Kidney epithelial cell (primary cell): ENCODE measurements around the gene NUP155. TPM values are rescaled to one million over a fixed set of nuclear protein-coding genes. Genes with fewer than 3 reads are reported as not detected.
"Not testable (repeated sequence)": the region's sequence is repeated elsewhere in the genome, so short reads cannot be mapped to it uniquely, and the experiment has no call there.

Source experiments
- DNase-seq: peaks from one replicate; pipeline ENCODE4 v3.0.0-alpha.2; 2010; ENCODE audit warnings: low read depth
- H3K27me3 ChIP-seq: 2 replicates; pipeline ENCODE4 v1.6.0; 2011; ENCODE audit warnings: low read length; ENCODE audit not compliant: control insufficient read depth, insufficient read depth
- H3K36me3 ChIP-seq: 2 replicates; pipeline ENCODE4 v1.5.1; 2011; ENCODE audit warnings: low read length; ENCODE audit not compliant: control insufficient read depth, insufficient read depth
- H3K4me3 ChIP-seq: 2 replicates; pipeline ENCODE4 v1.5.1; 2011; ENCODE audit warnings: low read depth, mild to moderate bottlenecking, control low read depth, low read length
- total RNA-seq: library from RNA; depleted of rRNA; stranded (reverse); fragments of >200 nt; gene quantifications from 2 replicates; pipeline ENCODE4 v1.2.3, GENCODE V29; 2015
- TF ChIP-seq, protein P1 (sequence below): IDR thresholded peaks from 2 replicates; pipeline ENCODE4 v1.5.1; 2011; ENCODE audit warnings: mild to moderate bottlenecking, moderate library complexity, low read length, control low read depth, inconsistent platforms; ENCODE audit not compliant: insufficient read depth, poor library complexity, severe bottlenecking

The NUP155 gene
- total RNA-seq, 1 donor from 2014 or later = 25.3 TPM

DNA sequence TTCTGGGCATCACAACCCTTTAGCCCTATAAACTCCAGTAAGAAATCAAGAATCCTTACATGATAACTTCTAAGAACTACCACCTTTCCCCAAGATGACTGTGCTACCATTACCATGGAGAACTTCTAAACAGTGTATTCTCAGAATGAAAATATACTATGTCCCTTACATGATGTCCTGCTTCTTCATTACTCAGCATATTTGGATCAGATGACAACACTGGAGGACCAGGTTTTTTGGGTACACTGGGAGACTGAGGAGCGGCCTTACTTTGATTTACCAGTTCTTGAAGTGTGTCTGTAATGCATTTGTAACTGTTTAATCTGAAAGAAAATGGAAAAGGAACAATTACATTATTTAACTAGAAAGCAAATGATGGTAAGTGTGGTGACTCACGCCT is 66.0 kb downstream of the NUP155 start:
- H3K36me3 ChIP-seq = no peaks in the 10 kb centered on the region
- TF ChIP-seq, protein P1, sequence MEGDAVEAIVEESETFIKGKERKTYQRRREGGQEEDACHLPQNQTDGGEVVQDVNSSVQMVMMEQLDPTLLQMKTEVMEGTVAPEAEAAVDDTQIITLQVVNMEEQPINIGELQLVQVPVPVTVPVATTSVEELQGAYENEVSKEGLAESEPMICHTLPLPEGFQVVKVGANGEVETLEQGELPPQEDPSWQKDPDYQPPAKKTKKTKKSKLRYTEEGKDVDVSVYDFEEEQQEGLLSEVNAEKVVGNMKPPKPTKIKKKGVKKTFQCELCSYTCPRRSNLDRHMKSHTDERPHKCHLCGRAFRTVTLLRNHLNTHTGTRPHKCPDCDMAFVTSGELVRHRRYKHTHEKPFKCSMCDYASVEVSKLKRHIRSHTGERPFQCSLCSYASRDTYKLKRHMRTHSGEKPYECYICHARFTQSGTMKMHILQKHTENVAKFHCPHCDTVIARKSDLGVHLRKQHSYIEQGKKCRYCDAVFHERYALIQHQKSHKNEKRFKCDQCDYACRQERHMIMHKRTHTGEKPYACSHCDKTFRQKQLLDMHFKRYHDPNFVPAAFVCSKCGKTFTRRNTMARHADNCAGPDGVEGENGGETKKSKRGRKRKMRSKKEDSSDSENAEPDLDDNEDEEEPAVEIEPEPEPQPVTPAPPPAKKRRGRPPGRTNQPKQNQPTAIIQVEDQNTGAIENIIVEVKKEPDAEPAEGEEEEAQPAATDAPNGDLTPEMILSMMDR = no peak

DNA sequence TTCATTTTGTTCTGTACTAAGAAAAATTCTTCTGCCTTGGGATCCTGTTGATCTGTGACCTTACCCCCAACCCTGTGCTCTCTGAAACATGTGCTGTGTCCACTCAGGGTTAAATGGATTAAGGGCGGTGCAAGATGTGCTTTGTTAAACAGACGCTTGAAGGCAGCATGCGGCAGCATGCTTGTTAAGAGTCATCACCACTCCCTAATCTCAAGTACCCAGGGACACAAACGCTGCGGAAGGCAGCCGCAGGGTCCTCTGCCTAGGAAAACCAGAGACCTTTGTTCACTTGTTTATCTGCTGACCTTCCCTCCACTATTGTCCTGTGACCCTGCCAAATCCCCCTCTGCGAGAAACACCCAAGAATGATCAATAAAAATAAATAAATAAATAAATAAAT is 74.6 kb downstream of the NUP155 start:
- not testable (repeated sequence) for H3K36me3 ChIP-seq, H3K4me3 ChIP-seq, DNase-seq, H3K27me3 ChIP-seq

More for the DNA sequence above, 66.0 kb downstream of the NUP155 start:
- no peak for DNase-seq
- Histone ChIP-seq H3K27me3 (no peaks in the 10 kb centered on the region), H3K4me3 (no peak overlapping the region)

DNA sequence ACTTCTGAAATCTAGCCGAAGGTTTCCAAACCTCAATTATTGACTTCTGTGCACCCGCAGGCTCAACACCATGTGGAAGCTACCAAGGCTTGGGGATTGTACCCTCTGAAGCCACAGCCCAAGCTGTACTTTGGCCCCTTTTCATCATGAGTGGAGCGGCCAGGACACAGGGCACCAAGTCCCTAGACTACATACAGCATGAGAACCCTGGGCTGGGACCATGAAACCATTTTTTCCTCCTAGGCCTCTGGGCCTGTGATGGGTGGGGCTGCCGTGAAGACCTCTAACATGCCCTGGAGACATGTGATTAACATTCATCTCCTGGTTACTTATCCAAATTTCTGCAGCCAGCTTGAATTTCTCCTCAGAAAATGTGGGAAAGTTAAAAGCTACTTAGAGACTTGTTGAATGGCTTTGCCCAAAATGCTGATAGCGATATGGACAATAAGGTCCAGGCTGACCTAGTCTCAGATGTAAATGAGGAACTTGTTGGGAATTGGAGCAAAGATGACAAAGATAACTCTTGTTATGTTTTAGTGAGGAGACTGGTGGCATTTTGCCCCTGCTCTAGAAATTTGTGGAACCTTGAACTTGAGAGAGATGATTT is 87.6 kb downstream of the NUP155 start:
- Histone ChIP-seq H3K27me3 (no peaks in the 10 kb centered on the region), H3K4me3 (no peak overlapping the region), H3K36me3 (no peaks in the 10 kb centered on the region)
- no peak for DNase-seq
- TF ChIP-seq, protein P1 = no peak

DNA sequence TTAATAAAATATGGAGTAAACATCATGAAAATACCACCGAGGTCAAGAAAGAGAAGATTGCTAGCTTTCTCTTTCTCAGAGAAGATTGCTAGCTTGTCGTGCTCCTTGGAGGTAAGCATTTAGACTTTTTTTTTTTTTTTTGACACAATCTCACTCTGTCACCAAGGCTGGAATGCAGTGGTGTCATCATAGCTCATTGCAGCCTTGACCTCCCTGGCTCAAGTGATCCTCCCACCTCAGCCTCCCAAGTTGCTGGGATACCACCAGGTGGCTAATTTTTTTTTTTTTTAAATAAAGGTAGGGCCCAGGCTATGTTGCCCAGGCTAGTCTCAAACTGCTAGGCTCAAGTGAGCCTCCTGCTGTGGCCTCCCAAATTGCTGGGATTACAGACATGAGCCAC is 95.4 kb downstream of the NUP155 start:
- Histone ChIP-seq H3K27me3 (no peaks in the 10 kb centered on the region), H3K36me3 (no peaks in the 10 kb centered on the region), H3K4me3 (no peak overlapping the region)
- DNase-seq = no peak
- TF ChIP-seq, protein P1 = no peak

DNA sequence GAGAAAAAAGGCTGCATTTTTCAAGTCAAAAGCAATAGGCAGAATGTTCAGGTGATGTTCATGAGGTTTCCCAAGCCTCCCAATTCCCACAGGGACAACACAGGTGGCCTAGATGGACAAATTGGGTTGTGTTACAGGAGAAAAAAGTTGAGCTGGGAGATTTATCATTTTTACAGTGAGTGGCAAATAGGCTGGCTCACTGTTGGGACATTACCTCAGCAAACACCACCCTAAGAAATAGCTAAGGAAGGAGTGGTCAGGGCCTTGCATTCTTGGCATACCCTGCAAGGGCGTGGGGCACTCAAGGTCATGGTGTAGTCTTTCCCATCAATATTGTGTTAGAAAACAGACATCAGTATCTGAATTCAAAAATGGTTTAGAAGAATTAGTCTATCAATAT is 98.4 kb downstream of the NUP155 start:
- Histone ChIP-seq H3K4me3 (no peak overlapping the region), H3K36me3 (no peaks in the 10 kb centered on the region), H3K27me3 (no peaks in the 10 kb centered on the region)
- peak; percentile 55 for DNase-seq
- TF ChIP-seq, protein P1 = no peak

DNA sequence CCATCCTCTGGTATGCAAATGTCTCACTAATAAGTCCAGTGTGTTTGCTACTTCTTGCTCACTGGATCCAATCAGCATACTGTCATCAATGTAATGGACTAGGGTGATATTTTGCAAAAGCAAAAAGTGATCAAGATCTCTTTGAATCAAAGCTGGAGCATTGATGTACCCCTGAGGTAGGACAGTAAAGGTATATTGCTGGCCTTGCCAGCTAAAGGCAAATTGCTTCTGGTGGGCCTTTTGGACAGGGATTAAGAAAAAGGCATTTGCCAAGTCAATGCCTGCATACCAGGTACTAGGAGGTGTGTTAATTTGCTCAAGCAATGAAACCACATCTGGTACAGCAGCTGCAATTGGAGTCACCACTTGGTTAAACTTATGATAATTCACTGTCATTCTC is 102.8 kb downstream of the NUP155 start:
- not testable (repeated sequence) for H3K27me3 ChIP-seq, DNase-seq

DNA sequence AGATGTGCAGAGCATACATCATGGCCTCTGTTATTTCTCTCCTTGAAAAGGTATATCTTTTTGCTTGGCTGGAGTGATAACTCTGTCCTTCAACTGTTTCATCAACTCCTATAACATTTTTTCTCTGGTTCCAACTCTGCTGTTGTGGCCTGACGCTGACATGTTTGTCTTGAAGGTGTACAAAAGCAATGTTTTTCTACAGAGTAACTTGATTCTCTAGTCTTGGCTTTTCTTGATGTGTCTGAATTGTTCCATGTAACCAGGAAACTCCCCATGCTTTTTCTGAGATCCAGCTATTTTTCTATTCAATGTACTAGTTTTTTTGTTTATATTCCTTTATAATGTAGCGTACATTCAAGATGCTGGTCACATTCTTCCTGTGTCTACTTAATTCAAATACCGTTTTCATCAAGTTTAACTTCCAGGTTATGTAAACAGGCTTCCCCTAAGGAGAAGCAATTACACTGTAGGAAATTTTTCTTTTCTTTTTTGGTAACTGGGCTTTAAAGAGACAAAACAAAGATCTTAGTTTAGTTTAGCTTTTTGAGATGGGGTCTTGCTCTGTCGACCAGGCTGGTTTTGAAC is 115.0 kb downstream of the NUP155 start:
- DNase-seq = no peak
- H3K36me3 ChIP-seq = no peaks in the 10 kb centered on the region
- H3K27me3 ChIP-seq = no peaks in the 10 kb centered on the region
- TF ChIP-seq, protein P1 = no peak
- H3K4me3 ChIP-seq = no peak overlapping the region

More for the DNA sequence above, 102.8 kb downstream of the NUP155 start:
- not testable (repeated sequence) for H3K4me3 ChIP-seq, H3K36me3 ChIP-seq
